ENCODE measurements around the gene TTLL12.

Gene TTLL12

DNA sequence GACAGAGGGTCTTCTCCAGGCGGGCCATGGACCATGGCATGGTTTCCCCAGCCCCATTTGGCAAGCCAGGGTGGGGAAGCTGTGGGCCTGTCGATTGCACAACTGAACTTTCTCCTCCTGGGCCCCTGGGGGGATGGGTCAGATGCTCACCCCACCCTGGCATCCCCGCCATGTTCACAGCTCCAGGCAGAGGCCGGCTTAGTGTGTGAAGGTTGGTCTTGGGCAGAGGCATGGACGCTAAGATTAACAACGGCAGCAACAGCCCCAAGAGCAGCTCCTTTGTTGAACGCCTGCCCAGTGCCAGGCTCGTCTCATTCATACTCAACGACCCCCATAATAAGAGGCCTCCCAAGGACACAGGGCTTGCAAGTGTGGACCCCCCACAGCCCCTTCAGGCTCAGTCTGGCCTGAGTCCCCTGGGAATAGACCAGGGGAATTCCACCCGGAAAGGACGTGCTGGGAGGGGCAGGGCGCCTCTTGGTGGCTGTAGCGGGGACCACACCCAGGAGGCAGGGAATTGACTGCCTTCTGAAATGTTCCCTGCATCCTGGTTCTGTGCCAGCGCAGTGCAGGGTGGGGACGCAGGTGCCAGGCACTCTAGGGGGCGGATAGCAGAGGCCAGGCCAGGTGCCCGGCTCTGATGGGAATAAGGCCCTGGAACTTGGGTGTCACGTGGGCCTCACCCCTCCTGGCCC lies 27.3 kb downstream of the TTLL12 start:
- CTCF ChIA-PET: interaction anchor here (1.2 kb wide), 1 partner anchor 13 kb away, joined by 3 read pairs; no protein-coding TSS in a partner anchor
- TF ChIP-seq, protein P1, sequence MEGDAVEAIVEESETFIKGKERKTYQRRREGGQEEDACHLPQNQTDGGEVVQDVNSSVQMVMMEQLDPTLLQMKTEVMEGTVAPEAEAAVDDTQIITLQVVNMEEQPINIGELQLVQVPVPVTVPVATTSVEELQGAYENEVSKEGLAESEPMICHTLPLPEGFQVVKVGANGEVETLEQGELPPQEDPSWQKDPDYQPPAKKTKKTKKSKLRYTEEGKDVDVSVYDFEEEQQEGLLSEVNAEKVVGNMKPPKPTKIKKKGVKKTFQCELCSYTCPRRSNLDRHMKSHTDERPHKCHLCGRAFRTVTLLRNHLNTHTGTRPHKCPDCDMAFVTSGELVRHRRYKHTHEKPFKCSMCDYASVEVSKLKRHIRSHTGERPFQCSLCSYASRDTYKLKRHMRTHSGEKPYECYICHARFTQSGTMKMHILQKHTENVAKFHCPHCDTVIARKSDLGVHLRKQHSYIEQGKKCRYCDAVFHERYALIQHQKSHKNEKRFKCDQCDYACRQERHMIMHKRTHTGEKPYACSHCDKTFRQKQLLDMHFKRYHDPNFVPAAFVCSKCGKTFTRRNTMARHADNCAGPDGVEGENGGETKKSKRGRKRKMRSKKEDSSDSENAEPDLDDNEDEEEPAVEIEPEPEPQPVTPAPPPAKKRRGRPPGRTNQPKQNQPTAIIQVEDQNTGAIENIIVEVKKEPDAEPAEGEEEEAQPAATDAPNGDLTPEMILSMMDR (IDR thresholded peaks at IDR 0.05; ENCODE audit: control extremely low read depth, extremely low read depth, low read depth, missing control alignments): no peak
- POLR2A ChIA-PET: no interaction called here
- no peak for DNase-seq (ENCODE audit: extremely low spot score)

DNA sequence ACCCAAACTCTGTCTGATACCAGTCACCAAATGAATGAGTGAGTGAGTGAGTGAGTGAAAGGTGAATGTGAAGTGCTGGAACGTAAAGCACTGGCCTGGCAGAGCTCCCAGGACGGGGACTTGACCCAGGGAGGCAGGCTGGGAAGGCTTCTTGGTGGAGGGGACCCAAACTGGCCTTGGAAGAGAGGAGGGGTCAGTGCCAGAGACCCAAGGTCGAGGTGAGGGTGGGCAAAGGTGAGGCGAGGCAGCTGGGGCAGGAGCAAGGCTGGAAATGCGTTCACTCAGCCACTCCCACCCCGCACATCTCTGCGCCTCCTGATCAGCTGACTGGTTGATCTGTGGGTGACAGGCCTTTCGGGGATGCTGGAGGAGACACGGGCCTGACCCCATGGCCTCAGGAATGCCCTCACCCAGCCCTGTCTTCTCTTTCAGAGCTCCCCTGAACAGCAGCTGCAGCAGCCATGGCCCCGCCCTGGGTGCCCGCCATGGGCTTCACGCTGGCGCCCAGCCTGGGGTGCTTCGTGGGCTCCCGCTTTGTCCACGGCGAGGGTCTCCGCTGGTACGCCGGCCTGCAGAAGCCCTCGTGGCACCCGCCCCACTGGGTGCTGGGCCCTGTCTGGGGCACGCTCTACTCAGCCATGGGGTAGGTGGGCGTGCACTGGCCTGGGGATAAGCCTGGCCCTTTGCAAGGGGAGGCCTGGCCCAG lies 28.0 kb downstream of the TTLL12 start:
- no peak for DNase-seq (ENCODE audit: extremely low spot score)
- POLR2A ChIA-PET: no interaction called here
- CTCF ChIA-PET: interaction anchor here (1.2 kb wide), 1 partner anchor 13 kb away, joined by 3 read pairs; no protein-coding TSS in a partner anchor
- TF ChIP-seq, protein P1 (IDR thresholded peaks at IDR 0.05; ENCODE audit: control extremely low read depth, extremely low read depth, low read depth, missing control alignments): no peak

DNA sequence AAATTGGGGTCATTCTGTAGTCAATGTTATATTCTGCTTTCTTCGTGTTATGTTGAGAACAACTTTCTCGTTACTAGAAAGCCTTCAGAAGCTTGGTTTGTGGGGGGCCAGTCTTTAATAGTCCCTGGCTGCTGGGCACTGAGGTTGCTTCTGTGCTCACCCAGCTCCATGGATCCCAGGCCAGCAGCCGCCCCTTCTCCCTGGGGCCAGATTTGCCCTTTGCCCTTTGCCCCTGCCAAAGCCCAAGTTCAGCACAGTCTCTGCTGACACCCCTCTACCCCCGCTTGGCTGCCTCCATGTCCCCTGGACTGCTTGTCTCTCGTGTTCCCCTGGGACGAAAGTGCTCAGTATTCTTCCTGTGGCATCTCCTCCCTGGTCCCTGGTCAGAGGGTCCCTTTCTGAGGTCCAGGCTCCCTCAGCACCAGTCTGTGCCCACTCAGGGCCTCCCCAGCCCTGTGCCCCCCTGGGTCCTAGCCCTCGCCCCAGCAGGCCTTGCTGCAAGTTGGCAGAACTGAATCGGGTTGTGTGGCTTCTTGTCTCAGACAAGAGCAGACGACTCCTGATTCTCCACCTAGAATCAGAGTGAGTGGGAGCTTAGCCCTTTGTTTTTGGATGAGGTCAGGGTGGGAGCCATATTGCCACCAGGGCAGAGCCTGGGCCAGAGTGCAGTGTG lies 28.9 kb downstream of the TTLL12 start:
- CTCF ChIA-PET: interaction anchor here (1.2 kb wide), 1 partner anchor 12 kb away, joined by 3 read pairs; no protein-coding TSS in a partner anchor
- POLR2A ChIA-PET: no interaction called here
- no peak for DNase-seq (ENCODE audit: extremely low spot score)
- TF ChIP-seq, protein P1 (IDR thresholded peaks at IDR 0.05; ENCODE audit: control extremely low read depth, extremely low read depth, low read depth, missing control alignments): no peak

GRCh38 chr22:43156413-43156812 lies 30.5 kb downstream of the TTLL12 start:
- POLR2A ChIA-PET: no interaction called here
- CTCF ChIA-PET: no interaction called here
- DNase-seq (ENCODE audit: extremely low spot score): no peak
- TF ChIP-seq, protein P1 (IDR thresholded peaks at IDR 0.05; ENCODE audit: control extremely low read depth, extremely low read depth, low read depth, missing control alignments): no peak

DNA sequence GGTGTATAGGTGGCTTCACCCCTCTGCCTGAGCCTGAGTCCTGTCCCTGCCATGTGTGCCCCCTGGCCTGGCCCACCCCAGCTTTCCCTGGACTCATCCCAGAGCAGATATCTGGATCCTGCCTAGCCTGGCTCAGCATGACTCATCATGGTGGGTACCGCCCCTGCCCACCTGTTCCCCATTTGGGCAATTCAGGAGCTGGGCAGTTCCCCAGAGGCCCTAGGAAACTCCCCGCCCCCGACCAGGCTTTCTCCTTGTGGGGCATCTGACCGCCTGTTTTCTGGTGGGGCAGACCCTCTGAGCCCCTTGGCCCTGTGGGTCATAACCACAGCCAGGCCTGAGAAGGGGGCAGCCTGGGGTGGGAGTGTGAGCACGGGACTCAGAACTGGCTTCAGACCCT lies 31.1 kb downstream of the TTLL12 start:
- ChIA-PET POLR2A (no interaction called here), CTCF (no interaction called here)
- TF ChIP-seq, protein P1 (IDR thresholded peaks at IDR 0.05; ENCODE audit: control extremely low read depth, extremely low read depth, low read depth, missing control alignments): no peak
- no peak for DNase-seq (ENCODE audit: extremely low spot score)

DNA sequence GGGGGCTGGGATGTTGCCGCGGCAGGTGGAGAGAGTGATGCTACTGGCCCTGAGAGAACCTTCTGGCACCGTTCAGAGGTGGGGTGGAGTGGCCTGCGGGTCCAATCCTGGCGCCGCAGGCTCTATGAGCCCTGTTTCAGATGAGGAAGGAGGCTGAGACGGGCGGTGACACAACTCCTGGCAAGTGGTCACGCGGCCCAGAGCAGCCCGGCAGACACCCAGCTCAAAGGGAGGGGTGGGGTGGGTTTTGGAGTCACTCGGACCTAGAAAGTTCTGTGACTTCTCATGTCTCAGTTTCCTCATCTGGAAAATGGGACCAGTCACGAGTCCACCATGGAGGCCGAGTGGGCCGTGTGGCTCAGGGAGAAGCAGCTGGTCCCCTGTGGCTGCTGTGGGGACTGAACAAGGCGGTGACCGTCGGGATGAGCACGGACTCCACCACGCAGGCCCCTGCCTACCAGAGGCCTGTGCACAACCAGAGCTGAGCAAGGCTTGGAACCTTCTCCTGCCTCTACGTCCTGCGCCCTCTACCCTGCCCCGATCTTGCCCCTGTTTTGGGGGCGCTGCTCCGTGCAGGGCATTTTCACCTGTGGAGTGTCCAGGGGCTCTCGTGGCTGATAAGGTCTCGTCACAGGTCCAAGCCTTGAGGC lies 31.9 kb downstream of the TTLL12 start:
- ChIA-PET CTCF (no interaction called here), POLR2A (no interaction called here)
- DNase-seq (ENCODE audit: extremely low spot score): no peak
- TF ChIP-seq, protein P1 (IDR thresholded peaks at IDR 0.05; ENCODE audit: control extremely low read depth, extremely low read depth, low read depth, missing control alignments): no peak

Data from GM10248 (cell line).